NB4 (cell line): ENCODE data around the gene LRP1B.

Experiments used
- CTCF ChIP-seq: IDR thresholded peaks from one replicate; pipeline ENCODE4 v1.5.1; 2012; ENCODE audit warnings: low read depth, low read length
- MAX ChIP-seq: IDR thresholded peaks from 2 replicates; pipeline ENCODE4 v1.6.1; 2011; ENCODE audit warnings: low read depth, low read length
- POLR2A ChIP-seq: IDR thresholded peaks from 2 replicates; pipeline ENCODE4 v1.6.1; 2011; ENCODE audit warnings: mild to moderate bottlenecking; ENCODE audit not compliant: insufficient read length; ENCODE audit errors: extremely low read depth

GRCh38 chr2:142029974-142030373, 100.8 kb downstream of the LRP1B start:
- no peak for TF ChIP-seq CTCF
- no peak for TF ChIP-seq POLR2A
- TF ChIP-seq MAX = no peak
